ENCODE data around the gene AFAP1L2. TPM values are rescaled to one million over a fixed set of nuclear protein-coding genes. Genes with fewer than 3 reads are reported as not detected.

The AFAP1L2 gene
- total and polyA plus RNA-seq, 2 donors (not counting 1 experiment from before 2014, with no cell fraction given): 4.7 to 4.9 TPM

DNA sequence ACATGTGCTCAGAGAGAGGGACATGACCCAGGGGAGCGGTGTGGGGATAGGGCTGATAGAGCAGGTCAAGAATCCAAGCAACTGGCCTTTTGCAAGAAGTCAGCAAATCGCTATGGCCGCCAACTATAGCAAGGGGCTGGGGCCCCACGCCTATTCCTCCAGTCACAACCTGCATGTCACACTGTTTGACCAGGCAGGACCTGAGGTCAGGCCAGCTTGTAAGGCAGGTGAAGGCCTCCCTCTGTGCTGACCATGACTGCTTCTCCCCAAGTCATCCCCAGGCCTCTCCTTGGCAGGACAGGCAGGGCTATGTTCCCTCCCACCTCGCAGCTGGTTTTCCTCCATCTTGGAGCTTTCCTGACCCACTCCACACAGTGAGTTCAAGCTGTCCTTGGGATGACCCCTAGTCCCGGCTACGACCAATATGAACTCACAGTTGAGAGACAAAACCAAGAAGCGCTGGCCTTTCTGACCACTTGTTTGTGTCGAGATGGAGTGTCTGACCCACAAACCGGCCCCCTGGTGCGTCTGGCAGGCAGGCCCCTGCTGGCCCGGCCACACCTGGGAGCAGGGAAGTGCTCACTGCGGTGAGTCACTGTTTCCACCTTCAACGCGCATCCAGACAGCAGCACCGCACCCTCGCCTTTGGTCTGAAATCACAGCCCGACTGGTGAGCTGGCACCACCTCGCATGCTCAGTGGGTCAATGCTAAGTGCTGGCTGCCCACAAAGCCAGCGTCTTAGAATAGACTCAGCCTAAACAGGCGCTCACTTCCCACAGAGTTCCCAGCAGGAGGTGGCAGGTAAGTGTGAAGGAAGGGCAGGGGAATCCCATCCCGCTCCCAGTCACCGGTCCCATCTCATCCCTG, 83.8 kb downstream of the AFAP1L2 start:
- Histone ChIP-seq H3K36me3 (replicated peaks in 1 of 2; ENCODE audit: control extremely low read depth in 1 of 2, control insufficient read depth in 1 of 2, extremely low read depth in 1 of 2, insufficient read depth in 2 of 2, low read length in 1 of 2) (no peaks in the 10 kb centered on the region), H3K9me3 (ENCODE audit: control extremely low read depth in 1 of 3, control insufficient read depth in 2 of 3, insufficient read depth in 1 of 3, low read length in 2 of 3) (no peaks in the 10 kb centered on the region), H3K4me3 (ENCODE audit: control extremely low read depth in 1 of 5, extremely low read depth in 1 of 5, insufficient read depth in 1 of 5, low read depth in 2 of 5, low read length in 4 of 5) (no peak overlapping the region), H2AFZ (ENCODE audit: insufficient read depth, low read depth, low read length, poor library complexity, severe bottlenecking) (no peak overlapping the region), H3K9ac (ENCODE audit: low read length) (no peak overlapping the region), H3K27ac (ENCODE audit: low read length in 2 of 2) (no peak overlapping the region), H3K4me1 (ENCODE audit: control insufficient read depth in 2 of 2, insufficient read depth in 2 of 2, low read length in 2 of 2) (no peaks in the 10 kb centered on the region), H3K4me2 (replicated peaks; ENCODE audit: low read depth, low read length, poor library complexity, severe bottlenecking) (no peak overlapping the region), H4K20me1 (ENCODE audit: control insufficient read depth, insufficient read depth, low read length, poor library complexity, severe bottlenecking) (no peaks in the 10 kb centered on the region), H3K27me3 (replicated peaks in 1 of 4; ENCODE audit: control extremely low read depth in 1 of 4, control insufficient read depth in 3 of 4, insufficient read depth in 4 of 4, low read length in 3 of 4) (no peaks in the 10 kb centered on the region), H3K79me2 (ENCODE audit: control insufficient read depth, insufficient read depth, low read length) (no peaks in the 10 kb centered on the region)
- 95% methylated on average over 19 of the region's 23 CpGs for WGBS (ENCODE audit: insufficient coverage)
- Mint-ChIP-seq H3K9me3 (ENCODE audit: insufficient read depth) (no peaks in the 10 kb centered on the region), H3K27ac (no peak overlapping the region), H3K27me3 (peaks cover 10% of the 10 kb centered on the region), H3K4me1 (no peaks in the 10 kb centered on the region), H3K4me3 (no peak overlapping the region)
- intact Hi-C loops (cut with micrococcal nuclease): no loop called here
- DNase-seq (no peak), ATAC-seq (ENCODE audit: low read depth) (no peak)
- ChIA-PET POLR2A (no interaction called here), CTCF (interaction anchor here (0.9 kb wide), 1 partner anchor 17 kb away, joined by 3 read pairs; no protein-coding TSS in a partner anchor)
- no peak for TF ChIP-seq CTCF (IDR thresholded peaks at IDR 0.05)
- TF ChIP-seq EZH2 (IDR thresholded peaks at IDR 0.05; ENCODE audit: borderline replicate concordance, insufficient read depth, low read depth, low read length, poor library complexity, severe bottlenecking): no peak
